H1 (cell line): ENCODE measurements around the gene ZFYVE1. TPM values are rescaled to one million over a fixed set of nuclear protein-coding genes. Genes with fewer than 3 reads are reported as not detected.

Experiments used
- CBX8 ChIP-seq: fragments of 300-800, 300-1000 bp; sonication (generic); IDR thresholded peaks from 2 replicates; pipeline ENCODE4 v1.7.1; 2016; ENCODE audit warnings: low read depth, low read length, borderline replicate concordance
- CHD2 ChIP-seq: IDR thresholded peaks from 2 replicates; pipeline ENCODE4 v1.6.1; 2012; ENCODE audit warnings: low read length, improper control_type of control experiment
- EP300 ChIP-seq, 2 experiments: IDR thresholded peaks; 1 replicate in 1 of 2; 2 replicates in 1 of 2; pipeline ENCODE4 v1.6.1; 2011 to 2012; ENCODE audit warnings: low read depth in 2 of 2, low read length in 2 of 2, mild to moderate bottlenecking in 2 of 2, borderline replicate concordance in 1 of 2, inconsistent platforms in 1 of 2, moderate library complexity in 1 of 2
- GABPA ChIP-seq: IDR thresholded peaks from 2 replicates; pipeline ENCODE4 v1.6.1; 2011; ENCODE audit warnings: mild to moderate bottlenecking, low read length, moderate library complexity, borderline replicate concordance; ENCODE audit not compliant: insufficient read depth
- KDM5A ChIP-seq: fragments of 200-600 bp; IDR thresholded peaks from 2 replicates; pipeline ENCODE4 v1.7.1; 2012; ENCODE audit warnings: mild to moderate bottlenecking, low read length, inconsistent platforms, mixed read lengths
- NRF1 ChIP-seq: IDR thresholded peaks from 2 replicates; pipeline ENCODE4 v1.6.1; 2011; ENCODE audit warnings: mild to moderate bottlenecking, low read depth, low read length, improper control_type of control experiment
- POLR2AphosphoS5 ChIP-seq: IDR thresholded peaks from 2 replicates; pipeline ENCODE4 v1.6.1; 2011; ENCODE audit warnings: low read depth, low read length
- RBBP5 ChIP-seq: IDR thresholded peaks from 2 replicates; pipeline ENCODE4 v1.7.1; 2012; ENCODE audit warnings: low read depth, mild to moderate bottlenecking, inconsistent platforms, low read length, moderate library complexity, borderline replicate concordance
- RNF2 ChIP-seq: fragments of 200-900, 300-1000 bp; sonication (generic); IDR thresholded peaks from 2 replicates; pipeline ENCODE4 v1.7.1; 2016; ENCODE audit warnings: borderline replicate concordance, low read depth, mild to moderate bottlenecking, antibody characterized with exemption, low read length; ENCODE audit not compliant: poor library complexity, severe bottlenecking; ENCODE audit errors: missing control alignments
- SRF ChIP-seq: IDR thresholded peaks from 2 replicates; pipeline ENCODE4 v1.6.1; 2011; ENCODE audit warnings: mild to moderate bottlenecking, low read depth, low read length, moderate library complexity
- TAF1 ChIP-seq: IDR thresholded peaks from 2 replicates; pipeline ENCODE4 v1.6.1; 2011; ENCODE audit warnings: mild to moderate bottlenecking, low read depth, low read length
- polyA plus RNA-seq, 7 experiments: library from polyadenylated mRNA; depleted of rRNA in 3 of 7; stranded (reverse) in 5 of 7; unstranded in 2 of 7; fragments of >200 nt in 5 of 7; fragments of 200-250 nt in 2 of 7; gene quantifications; 1 replicate in 5 of 7; 2 replicates in 1 of 7; 4 replicates in 1 of 7; pipeline versions ENCODE4 v1.2.1 to v1.2.3, GENCODE V29; 2011 to 2013; ENCODE audit warnings: missing spikeins in 2 of 7, mixed read lengths in 2 of 7
- total RNA-seq: library from RNA; stranded (reverse); fragmentation: NEBNext Ultra II Directional; extraction: Animal tissue kit (Norgen Biotek cat#: 25700); gene quantifications from 2 replicates; pipeline ENCODE4 v1.2.1, GENCODE V29; 2021
- TF ChIP-seq, protein P1 (sequence below): fragments of 300-600 bp; sonication (generic); IDR thresholded peaks from 2 replicates; pipeline ENCODE4 v1.7.1; 2012; ENCODE audit warnings: low read length, moderate library complexity, mild to moderate bottlenecking, inconsistent platforms; ENCODE audit not compliant: insufficient replicate concordance

The ZFYVE1 gene
- total and polyA plus RNA-seq, 2 of the 8 experiments (the other 6 are each of a cell fraction or from before 2014, with no cell fraction given) = 9.8 to 12.5 TPM

GRCh38 chr14:72965249-72965648, 61.7 kb downstream of the ZFYVE1 start (continued):
- TF ChIP-seq, protein P1, sequence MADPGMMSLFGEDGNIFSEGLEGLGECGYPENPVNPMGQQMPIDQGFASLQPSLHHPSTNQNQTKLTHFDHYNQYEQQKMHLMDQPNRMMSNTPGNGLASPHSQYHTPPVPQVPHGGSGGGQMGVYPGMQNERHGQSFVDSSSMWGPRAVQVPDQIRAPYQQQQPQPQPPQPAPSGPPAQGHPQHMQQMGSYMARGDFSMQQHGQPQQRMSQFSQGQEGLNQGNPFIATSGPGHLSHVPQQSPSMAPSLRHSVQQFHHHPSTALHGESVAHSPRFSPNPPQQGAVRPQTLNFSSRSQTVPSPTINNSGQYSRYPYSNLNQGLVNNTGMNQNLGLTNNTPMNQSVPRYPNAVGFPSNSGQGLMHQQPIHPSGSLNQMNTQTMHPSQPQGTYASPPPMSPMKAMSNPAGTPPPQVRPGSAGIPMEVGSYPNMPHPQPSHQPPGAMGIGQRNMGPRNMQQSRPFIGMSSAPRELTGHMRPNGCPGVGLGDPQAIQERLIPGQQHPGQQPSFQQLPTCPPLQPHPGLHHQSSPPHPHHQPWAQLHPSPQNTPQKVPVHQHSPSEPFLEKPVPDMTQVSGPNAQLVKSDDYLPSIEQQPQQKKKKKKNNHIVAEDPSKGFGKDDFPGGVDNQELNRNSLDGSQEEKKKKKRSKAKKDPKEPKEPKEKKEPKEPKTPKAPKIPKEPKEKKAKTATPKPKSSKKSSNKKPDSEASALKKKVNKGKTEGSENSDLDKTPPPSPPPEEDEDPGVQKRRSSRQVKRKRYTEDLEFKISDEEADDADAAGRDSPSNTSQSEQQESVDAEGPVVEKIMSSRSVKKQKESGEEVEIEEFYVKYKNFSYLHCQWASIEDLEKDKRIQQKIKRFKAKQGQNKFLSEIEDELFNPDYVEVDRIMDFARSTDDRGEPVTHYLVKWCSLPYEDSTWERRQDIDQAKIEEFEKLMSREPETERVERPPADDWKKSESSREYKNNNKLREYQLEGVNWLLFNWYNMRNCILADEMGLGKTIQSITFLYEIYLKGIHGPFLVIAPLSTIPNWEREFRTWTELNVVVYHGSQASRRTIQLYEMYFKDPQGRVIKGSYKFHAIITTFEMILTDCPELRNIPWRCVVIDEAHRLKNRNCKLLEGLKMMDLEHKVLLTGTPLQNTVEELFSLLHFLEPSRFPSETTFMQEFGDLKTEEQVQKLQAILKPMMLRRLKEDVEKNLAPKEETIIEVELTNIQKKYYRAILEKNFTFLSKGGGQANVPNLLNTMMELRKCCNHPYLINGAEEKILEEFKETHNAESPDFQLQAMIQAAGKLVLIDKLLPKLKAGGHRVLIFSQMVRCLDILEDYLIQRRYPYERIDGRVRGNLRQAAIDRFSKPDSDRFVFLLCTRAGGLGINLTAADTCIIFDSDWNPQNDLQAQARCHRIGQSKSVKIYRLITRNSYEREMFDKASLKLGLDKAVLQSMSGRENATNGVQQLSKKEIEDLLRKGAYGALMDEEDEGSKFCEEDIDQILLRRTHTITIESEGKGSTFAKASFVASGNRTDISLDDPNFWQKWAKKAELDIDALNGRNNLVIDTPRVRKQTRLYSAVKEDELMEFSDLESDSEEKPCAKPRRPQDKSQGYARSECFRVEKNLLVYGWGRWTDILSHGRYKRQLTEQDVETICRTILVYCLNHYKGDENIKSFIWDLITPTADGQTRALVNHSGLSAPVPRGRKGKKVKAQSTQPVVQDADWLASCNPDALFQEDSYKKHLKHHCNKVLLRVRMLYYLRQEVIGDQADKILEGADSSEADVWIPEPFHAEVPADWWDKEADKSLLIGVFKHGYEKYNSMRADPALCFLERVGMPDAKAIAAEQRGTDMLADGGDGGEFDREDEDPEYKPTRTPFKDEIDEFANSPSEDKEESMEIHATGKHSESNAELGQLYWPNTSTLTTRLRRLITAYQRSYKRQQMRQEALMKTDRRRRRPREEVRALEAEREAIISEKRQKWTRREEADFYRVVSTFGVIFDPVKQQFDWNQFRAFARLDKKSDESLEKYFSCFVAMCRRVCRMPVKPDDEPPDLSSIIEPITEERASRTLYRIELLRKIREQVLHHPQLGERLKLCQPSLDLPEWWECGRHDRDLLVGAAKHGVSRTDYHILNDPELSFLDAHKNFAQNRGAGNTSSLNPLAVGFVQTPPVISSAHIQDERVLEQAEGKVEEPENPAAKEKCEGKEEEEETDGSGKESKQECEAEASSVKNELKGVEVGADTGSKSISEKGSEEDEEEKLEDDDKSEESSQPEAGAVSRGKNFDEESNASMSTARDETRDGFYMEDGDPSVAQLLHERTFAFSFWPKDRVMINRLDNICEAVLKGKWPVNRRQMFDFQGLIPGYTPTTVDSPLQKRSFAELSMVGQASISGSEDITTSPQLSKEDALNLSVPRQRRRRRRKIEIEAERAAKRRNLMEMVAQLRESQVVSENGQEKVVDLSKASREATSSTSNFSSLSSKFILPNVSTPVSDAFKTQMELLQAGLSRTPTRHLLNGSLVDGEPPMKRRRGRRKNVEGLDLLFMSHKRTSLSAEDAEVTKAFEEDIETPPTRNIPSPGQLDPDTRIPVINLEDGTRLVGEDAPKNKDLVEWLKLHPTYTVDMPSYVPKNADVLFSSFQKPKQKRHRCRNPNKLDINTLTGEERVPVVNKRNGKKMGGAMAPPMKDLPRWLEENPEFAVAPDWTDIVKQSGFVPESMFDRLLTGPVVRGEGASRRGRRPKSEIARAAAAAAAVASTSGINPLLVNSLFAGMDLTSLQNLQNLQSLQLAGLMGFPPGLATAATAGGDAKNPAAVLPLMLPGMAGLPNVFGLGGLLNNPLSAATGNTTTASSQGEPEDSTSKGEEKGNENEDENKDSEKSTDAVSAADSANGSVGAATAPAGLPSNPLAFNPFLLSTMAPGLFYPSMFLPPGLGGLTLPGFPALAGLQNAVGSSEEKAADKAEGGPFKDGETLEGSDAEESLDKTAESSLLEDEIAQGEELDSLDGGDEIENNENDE = no peak
- TF ChIP-seq POLR2AphosphoS5 (no peak), SRF (no peak), EP300 (IDR thresholded peaks at IDR 0.05; ENCODE audit: borderline replicate concordance in 1 of 2, low read depth in 2 of 2, low read length in 2 of 2) (no peak), GABPA (no peak), NRF1 (no peak), RNF2 (no peak), CBX8 (no peak), RBBP5 (no peak), TAF1 (no peak), KDM5A (no peak), CHD2 (no peak)
